MM.1S (cell line): ENCODE data around the gene TSGA10IP.

Experiments
- CTCF ChIP-seq: fragments of 300-600 bp; sonication (generic); IDR thresholded peaks from 2 replicates; pipeline ENCODE4 v1.5.1; 2016; ENCODE audit warnings: antibody characterized with exemption, low read length, mixed read lengths
- EZH2 ChIP-seq: fragments of 300-600 bp; sonication (generic); optimal IDR thresholded peaks from 2 replicates; pipeline ENCODE3; 2017; ENCODE audit warnings: low read depth, mild to moderate bottlenecking, antibody characterized with exemption, low read length, mixed read lengths
- EZH2phosphoT487 ChIP-seq: fragments of 300-600 bp; sonication (generic); IDR thresholded peaks from 2 replicates; pipeline ENCODE4 v1.6.1; 2018; ENCODE audit warnings: antibody characterized with exemption, low read length

GRCh38 chr11:65919141-65919572, 26.1 kb upstream of the TSGA10IP start, which contains the start of gene DRAP1:
- TF ChIP-seq CTCF = no peak
- no peak for TF ChIP-seq EZH2phosphoT487
- TF ChIP-seq EZH2 = no peak
